ENCODE measurements around the gene RFTN1.
A peak's percentile ranks its signal among the peaks of the same experiment; 100 is the strongest.

Gene RFTN1

GRCh38 chr3:16485395-16485992 lies 28.0 kb downstream of the RFTN1 start:
- no peak for DNase-seq

- no peak for DNase-seq
Observed at GRCh38 chr3:16484984-16485383, 28.5 kb downstream of the RFTN1 start.

GRCh38 chr3:16484216-16484615 lies 29.3 kb downstream of the RFTN1 start:
- DNase-seq: no peak

GRCh38 chr3:16482770-16483531 lies 30.5 kb downstream of the RFTN1 start:
- no peak for DNase-seq

- no peak for DNase-seq
Observed at GRCh38 chr3:16482194-16482769, 31.2 kb downstream of the RFTN1 start.

GRCh38 chr3:16481546-16481897 lies 32.0 kb downstream of the RFTN1 start:
- no peak for DNase-seq

GRCh38 chr3:16480861-16481545 lies 32.5 kb downstream of the RFTN1 start:
- DNase-seq: no peak

- DNase-seq: no peak
Observed at GRCh38 chr3:16478516-16478915, 35.0 kb downstream of the RFTN1 start.

- DNase-seq: no peak
Observed at GRCh38 chr3:16477521-16477920, 36.0 kb downstream of the RFTN1 start.

- no peak for DNase-seq
Observed at GRCh38 chr3:16477056-16477455, 36.4 kb downstream of the RFTN1 start.

- DNase-seq: no peak
Observed at GRCh38 chr3:16476636-16477035, 36.9 kb downstream of the RFTN1 start.

- no peak for DNase-seq
Observed at GRCh38 chr3:16475766-16476165, 37.7 kb downstream of the RFTN1 start.

- no peak for DNase-seq
Observed at GRCh38 chr3:16474920-16475319, 38.6 kb downstream of the RFTN1 start.

GRCh38 chr3:16474216-16474615 lies 39.3 kb downstream of the RFTN1 start:
- DNase-seq: no peak

- no peak for DNase-seq
Observed at GRCh38 chr3:16472593-16472992, 40.9 kb downstream of the RFTN1 start.

- no peak for DNase-seq
Observed at GRCh38 chr3:16471897-16472296, 41.6 kb downstream of the RFTN1 start.

- DNase-seq: no peak
Observed at GRCh38 chr3:16470590-16470989, 42.9 kb downstream of the RFTN1 start.

- DNase-seq: no peak
Observed at GRCh38 chr3:16468336-16469098, 45.0 kb downstream of the RFTN1 start.

GRCh38 chr3:16468002-16468335 lies 45.5 kb downstream of the RFTN1 start:
- no peak for DNase-seq

GRCh38 chr3:16467393-16467792 lies 46.1 kb downstream of the RFTN1 start:
- peak; percentile 28 for DNase-seq

- no peak for DNase-seq
Observed at GRCh38 chr3:16466822-16467221, 46.7 kb downstream of the RFTN1 start.

GRCh38 chr3:16464511-16465148 lies 48.9 kb downstream of the RFTN1 start:
- DNase-seq: no peak

- DNase-seq: no peak
Observed at GRCh38 chr3:16463914-16464313, 49.6 kb downstream of the RFTN1 start.

Data from stimulated activated CD4-positive, alpha-beta T cell treated with anti-CD3 and anti-CD28 coated beads, Interleukin-12 subunit alpha, Interleukin-12 subunit beta, amount 100 ng/mL, for 4 hours (primary cell).